Astrocyte (in vitro differentiated cells and primary cell): ENCODE results near the gene LRCH4.

ENCODE experiments used
- CTCF ChIP-seq: IDR thresholded peaks from 2 replicates; pipeline ENCODE4 v1.5.1; 2011; ENCODE audit warnings: low read depth, mild to moderate bottlenecking, inconsistent platforms, low read length, moderate library complexity; ENCODE audit not compliant: insufficient read depth
- EZH2 ChIP-seq: IDR thresholded peaks from 2 replicates; pipeline ENCODE4 v1.6.1; 2012; ENCODE audit warnings: mild to moderate bottlenecking, low read length, inconsistent platforms; ENCODE audit not compliant: insufficient read depth

- TF ChIP-seq CTCF = no peak
- TF ChIP-seq EZH2 = no peak
Measured at GRCh38 chr7:100561491-100562194, 24.3 kb downstream of the LRCH4 start.
